Fibroblast of pulmonary artery (primary cell): ENCODE results near the gene BLOC1S3.
"Not testable (repeated sequence)": the region's sequence is repeated elsewhere in the genome, so short reads cannot be mapped to it uniquely, and the experiment has no call there.

Source experiments
- DNase-seq: peaks from one replicate; pipeline ENCODE4 v3.0.0-alpha.2; 2010; ENCODE audit warnings: low read depth
- H3K4me3 ChIP-seq: replicated peaks from 2 replicates; pipeline ENCODE4 v1.5.1; 2011; ENCODE audit warnings: low read depth, mild to moderate bottlenecking, control low read depth, low read length, moderate library complexity
- CTCF ChIP-seq: IDR thresholded peaks from 2 replicates; pipeline ENCODE4 v1.5.1; 2011; ENCODE audit warnings: mild to moderate bottlenecking, control low read depth, low read length, inconsistent platforms; ENCODE audit errors: missing control alignments

Gene BLOC1S3

GRCh38 chr19:45222724-45223123 lies 44.1 kb downstream of the BLOC1S3 start:
- TF ChIP-seq CTCF = no peak
- DNase-seq = no peak
- H3K4me3 ChIP-seq = no peak overlapping the region

- H3K4me3 ChIP-seq = no peak overlapping the region
- no peak for DNase-seq
- TF ChIP-seq CTCF = no peak
Measured at GRCh38 chr19:45223879-45224278, 45.3 kb downstream of the BLOC1S3 start.

GRCh38 chr19:45224645-45225044 lies 46.1 kb downstream of the BLOC1S3 start:
- no peak overlapping the region for H3K4me3 ChIP-seq
- no peak for DNase-seq
- no peak for TF ChIP-seq CTCF

DNA sequence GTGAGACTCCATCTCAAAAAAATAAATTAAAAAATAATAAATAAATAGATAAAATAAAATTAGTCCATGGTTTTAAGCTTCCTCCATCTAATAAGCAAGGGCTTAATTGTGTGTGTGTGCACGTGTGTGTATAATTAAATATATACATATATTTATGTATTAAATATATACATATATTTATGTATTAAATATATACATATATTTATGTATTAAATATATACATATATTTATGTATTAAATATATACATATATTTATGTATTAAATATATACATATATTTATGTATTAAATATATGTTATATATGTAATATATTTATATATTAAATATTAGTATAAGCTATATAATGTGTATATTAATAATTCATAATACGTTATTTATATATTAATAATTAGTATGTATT lies 50.5 kb downstream of the BLOC1S3 start:
- H3K4me3 ChIP-seq, DNase-seq: not testable (repeated sequence)
